ENCODE measurements around the gene CCDC28A.
"Not testable (repeated sequence)": the region's sequence is repeated elsewhere in the genome, so short reads cannot be mapped to it uniquely, and the experiment has no call there.

The CCDC28A gene
- 13.9 to 21.4 (median 15.5) reads per million in 4 donors for total RNA-seq

- peak; percentile 85 to 96 (median 92) for DNase-seq
Measured at GRCh38 chr6:138773177-138774091, at the start of gene CCDC28A. Gene CCDC28A, plus strand, starts transcription at chr6:138773769. Its CDS starts 2,352 bp downstream, at chr6:138776121.

- DNase-seq: no peak
Measured at GRCh38 chr6:138724015-138724414, 49.6 kb upstream of the CCDC28A start.

DNA sequence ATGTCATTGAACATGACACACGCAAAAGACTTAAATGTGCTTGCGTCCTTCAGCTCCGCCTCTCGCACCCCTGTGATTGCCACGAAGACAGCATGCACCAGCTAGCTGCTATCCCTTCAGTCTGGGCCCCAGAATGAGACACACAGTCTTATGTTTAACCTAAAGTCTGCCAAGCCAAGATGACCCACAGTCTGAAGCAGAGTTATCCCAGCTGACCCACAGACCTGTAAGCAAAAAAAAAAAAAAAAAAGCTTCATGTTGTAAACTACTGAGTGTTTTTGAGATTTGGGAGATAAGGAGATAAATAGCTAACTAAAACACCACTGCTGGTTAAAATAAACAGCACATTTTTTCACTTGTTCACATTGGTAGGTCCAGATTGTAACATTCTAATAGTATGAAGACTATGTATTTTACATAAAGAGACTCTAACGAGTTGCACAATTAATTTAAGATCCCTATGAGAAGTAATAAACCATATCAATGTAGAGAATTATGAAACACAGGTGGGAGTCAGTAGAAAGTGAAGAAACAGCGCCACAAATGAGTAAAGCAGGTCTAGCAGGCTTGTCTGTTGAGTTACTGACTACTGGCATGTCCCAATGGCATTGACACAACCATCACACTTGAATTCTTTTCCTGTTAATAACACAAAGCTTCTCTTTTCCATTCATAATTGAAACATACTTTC, 47.4 kb upstream of the CCDC28A start:
- no peak for DNase-seq

- no peak for DNase-seq
Measured at GRCh38 chr6:138726757-138727097, 46.8 kb upstream of the CCDC28A start.

- DNase-seq: no peak
Measured at GRCh38 chr6:138727182-138727581, 46.4 kb upstream of the CCDC28A start.

DNA sequence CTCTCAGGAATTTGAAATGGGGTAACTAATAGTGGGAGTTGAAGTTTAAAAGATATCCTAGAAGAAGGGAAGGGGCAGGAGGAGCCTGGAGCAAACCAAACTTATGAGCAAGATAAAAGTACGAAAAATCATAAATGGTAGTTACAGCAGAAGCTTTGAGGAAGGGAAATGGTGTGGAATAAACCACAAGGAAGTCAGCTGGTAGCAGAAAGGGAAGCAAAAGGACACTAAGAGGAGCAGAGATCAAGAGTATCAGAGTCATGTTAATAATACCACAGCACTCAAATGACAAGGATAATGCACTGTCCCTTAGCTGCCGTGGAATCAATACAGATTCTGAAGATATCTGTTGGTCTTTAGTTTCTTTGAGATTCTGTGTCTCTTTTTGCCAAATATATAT, 44.9 kb upstream of the CCDC28A start:
- DNase-seq: no peak

- not testable (repeated sequence) for DNase-seq
Measured at GRCh38 chr6:138730037-138730436, 43.5 kb upstream of the CCDC28A start.

DNA sequence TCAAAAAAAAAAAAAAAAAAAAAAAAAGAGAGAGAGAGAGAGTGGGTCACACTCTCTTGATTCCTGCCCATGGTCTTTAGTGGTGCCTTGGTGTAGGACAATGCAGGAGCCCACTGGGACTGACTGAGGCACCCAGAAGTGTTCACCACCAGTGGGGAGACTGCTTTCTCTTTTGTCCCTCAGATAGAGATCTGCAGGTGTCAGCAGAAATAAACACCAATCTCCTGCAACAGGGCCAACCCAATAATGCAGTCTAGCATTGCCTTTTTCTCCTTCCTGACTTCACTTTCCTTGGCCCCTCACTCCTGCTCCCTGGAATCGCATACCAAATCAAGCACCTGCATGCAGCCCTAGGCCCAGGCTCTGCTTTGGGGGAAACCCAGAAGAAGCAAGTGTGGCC, 39.0 kb upstream of the CCDC28A start:
- no peak for DNase-seq

GRCh38 chr6:138736640-138737039, 36.9 kb upstream of the CCDC28A start:
- no peak for DNase-seq

- DNase-seq: no peak
Measured at GRCh38 chr6:138752017-138752416, 21.6 kb upstream of the CCDC28A start.

DNA sequence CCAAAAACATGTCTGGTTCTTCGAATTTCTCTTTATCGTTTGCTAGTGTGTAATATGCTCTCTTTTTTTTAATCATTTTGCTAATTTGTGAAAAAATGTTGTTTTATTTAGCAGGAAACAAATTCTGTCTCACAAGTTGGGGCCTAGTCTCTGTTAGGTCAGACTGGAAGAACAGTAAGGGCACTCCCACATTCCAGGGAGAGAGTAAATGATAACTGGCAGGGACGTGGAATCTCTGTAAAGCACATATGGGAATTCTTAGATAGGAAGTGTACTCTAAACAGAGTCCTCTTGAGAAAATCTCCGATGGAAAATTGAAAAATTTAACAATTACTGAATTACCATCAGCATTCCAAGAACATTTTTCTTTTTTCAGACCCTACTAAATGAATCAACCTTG, 16.4 kb upstream of the CCDC28A start:
- DNase-seq: no peak

DNA sequence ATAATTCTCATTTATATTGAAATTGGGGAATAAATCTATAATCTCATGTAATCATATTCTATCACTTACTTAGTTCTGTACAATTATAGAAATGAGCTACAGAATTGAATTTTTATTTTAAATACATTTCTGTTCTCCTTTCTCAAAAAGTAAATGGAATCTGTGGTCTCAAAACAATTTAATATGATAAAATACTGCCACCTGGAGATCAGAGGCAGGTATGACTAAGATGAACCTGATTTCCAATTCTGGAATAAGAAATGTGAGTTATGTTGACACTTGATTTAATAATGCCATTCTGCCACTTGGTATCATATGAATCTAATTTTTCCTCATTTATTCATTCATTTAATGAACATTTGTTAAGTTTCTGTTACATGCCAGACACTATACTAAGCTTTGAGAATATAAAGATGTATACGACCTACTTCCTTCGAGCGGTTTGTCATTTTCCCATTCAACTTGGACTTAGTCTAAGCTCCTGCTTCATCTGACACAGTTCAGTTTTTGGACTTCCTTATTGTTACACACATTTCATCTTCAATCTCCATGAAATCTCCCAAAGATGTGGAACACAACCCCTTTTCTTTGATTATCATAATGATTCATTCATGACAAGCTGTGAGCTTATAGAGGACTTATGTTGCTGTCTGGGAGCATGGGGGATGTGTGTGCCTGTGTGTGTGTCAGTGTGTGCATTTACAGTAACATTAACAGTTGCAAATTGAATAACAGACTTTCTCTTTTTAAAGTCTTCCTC, 7.5 kb upstream of the CCDC28A start:
- peak in 1 of 5 donors; percentile 18 for DNase-seq

- no peak for DNase-seq
Measured at GRCh38 chr6:138769102-138769676, 4.4 kb upstream of the CCDC28A start.

GRCh38 chr6:138772596-138773176, 883 bp upstream of the CCDC28A start:
- no peak for DNase-seq

DNA sequence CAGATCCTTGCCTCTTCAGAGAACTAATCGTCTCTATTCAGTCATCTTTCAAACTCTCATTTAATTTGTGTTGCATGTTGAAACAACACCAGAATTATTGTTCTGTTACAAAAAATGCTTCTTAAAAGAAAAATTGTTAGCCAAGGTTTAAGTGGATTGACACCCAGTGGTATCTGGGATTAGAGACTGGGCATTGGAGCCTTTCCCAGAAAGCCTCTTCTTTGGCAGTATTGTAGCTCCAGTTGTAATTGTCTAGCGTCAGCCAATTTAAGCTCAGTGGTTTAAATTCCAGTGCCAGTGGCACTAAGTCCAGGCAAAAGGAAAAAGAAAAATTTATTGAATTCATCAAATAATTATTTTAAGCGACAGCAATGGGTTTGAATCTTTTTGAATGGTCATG, 801 bp downstream of the CCDC28A start:
- no peak for DNase-seq

DNA sequence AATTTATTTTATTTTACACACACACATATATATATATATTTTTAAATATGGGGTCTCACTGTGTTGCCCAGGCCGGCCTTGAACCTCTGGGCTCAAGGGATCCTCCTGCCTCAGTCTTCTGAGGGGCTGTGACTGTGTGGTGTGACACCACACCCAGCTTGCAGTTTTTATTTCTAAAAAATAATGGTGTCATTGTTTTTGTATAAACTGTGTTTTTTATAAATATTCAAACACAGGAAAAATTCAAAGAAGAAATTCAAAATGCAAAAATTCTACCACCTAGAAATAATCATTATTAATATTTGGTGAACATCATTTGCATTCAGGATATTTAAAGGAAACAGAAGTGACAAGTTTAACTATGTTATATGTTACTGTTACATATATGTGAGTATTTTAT, 3.1 kb downstream of the CCDC28A start:
- no peak for DNase-seq

- DNase-seq: no peak
Measured at GRCh38 chr6:138778331-138778730, 4.8 kb downstream of the CCDC28A start.

DNA sequence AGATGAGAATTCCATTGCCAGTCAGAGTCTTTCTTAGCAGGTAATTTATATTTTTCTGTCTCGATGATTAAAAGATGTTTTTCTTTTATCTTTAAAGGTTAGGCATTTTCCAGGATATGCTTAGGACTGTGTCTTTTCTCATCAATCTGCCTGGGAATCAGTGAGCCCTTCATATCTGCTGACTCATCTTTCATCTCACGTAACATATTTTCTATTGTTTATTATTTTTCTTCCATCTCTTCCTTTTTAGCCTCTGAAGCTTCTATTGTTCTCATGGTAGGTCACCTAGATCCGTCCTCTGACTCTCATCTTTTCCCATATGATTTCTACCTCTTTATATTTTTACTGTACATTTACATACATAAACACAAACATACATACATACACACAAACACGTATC, 8.7 kb downstream of the CCDC28A start:
- DNase-seq: no peak

DNA sequence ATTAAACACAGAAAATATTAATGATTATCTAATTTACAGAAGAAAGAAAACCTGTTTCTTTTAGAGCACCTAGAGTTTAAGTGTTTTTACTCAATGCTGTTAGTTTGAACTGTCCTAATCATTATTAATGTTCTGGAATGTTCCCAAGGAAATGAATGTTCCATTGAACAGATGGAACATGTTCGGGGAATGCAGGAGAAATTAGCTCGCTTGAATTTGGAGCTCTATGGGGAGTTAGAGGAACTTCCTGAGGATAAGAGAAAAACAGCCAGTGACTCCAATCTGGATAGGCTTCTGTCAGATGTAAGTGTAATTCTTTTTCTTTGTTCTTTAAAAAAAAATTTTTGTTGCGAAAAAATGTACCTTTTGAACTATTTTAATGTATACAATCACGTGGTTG, 11.5 kb downstream of the CCDC28A start:
- no peak for DNase-seq

- DNase-seq: no peak
Measured at GRCh38 chr6:138785980-138786379, 12.4 kb downstream of the CCDC28A start.

DNA sequence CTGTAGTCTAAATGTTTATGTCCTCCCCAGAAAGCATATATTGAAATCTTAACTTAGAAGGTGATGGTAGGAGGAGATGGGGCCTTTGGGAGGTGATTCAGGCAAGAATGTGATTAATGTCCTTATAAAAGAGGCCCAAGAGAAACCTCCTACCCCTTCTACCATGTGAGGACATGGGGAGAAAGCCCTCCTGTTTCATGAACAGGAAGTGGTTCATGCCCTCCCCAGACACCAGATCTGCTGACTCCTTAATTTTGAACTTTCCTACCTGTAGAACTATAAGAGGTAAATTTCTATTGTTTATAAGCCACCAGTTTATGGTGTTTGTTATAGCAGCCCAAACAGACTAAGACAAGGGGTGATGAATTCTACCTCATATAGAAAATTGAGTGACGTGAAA, 13.6 kb downstream of the CCDC28A start:
- no peak for DNase-seq

DNA sequence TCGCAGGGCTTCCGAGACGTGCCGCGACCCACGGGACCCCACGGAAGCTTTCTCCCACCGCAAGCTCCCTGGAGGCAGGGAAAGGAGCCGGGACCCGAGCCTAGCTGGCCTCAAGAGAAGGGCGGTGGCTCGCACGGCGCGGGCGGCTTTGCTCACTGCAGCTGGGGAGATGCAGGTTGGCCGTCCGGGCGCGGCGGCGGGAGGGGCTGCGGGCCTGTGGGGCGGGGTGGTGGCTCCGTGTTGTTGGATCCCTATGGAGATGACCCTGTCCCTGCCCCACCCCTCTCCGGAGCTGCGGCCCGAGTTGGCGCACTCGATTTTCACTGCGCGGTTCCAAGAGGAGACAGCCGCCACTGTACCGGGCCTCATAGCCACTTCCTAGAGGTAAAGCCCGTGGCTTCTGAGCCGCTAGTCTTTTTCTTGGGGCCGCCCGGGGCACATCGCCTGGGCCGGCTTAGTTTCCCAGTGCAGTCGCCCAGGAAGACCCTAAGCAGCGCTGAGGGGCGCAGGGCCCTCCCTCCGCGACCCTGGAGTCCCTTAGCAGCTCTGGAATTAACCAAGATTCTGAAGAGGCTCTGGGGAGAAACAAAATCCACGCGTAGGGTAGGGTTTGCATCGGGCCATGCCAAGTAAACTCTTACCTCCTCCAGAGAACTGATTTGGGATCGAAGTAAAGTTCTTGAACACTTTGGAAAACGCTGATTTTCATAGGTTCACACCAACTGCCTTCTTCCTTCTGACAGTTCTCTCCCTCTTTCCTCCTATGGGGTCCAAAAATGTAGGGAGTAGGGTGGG, 22.4 kb downstream of the CCDC28A start, which contains the start of gene ECT2L:
Gene ECT2L, plus strand, starts transcription at position 279 of the 795 bp plus-strand sequence. CDS start 17,188 bp downstream, outside the sequence.
- DNase-seq: no peak
